Effector memory CD4-positive, alpha-beta T cell (primary cell): ENCODE measurements around the gene SHC4.

Source experiments
- DNase-seq, 3 donors: peaks; one replicate each; pipeline ENCODE4 v3.0.0-alpha.2; 2020
- H3K27ac ChIP-seq: 2 replicates; pipeline ENCODE4 v1.7.0; 2013; ENCODE audit warnings: mild to moderate bottlenecking, low read length, moderate library complexity; ENCODE audit not compliant: insufficient read depth, poor library complexity, severe bottlenecking
- H3K27me3 ChIP-seq: replicated peaks from 2 replicates; pipeline ENCODE4 v1.7.0; 2013; ENCODE audit warnings: mild to moderate bottlenecking, low read length; ENCODE audit not compliant: insufficient read depth, control insufficient read depth, poor library complexity, severe bottlenecking
- H3K36me3 ChIP-seq: 2 replicates; pipeline ENCODE4 v1.7.0; 2013; ENCODE audit warnings: mild to moderate bottlenecking, low read length, moderate library complexity; ENCODE audit not compliant: control insufficient read depth, insufficient read depth
- H3K4me1 ChIP-seq: 2 replicates; pipeline ENCODE4 v1.7.0; 2013; ENCODE audit warnings: low read length, mild to moderate bottlenecking; ENCODE audit not compliant: control insufficient read depth, insufficient read depth, poor library complexity, severe bottlenecking
- H3K4me3 ChIP-seq: 2 replicates; pipeline ENCODE4 v1.7.0; 2013; ENCODE audit warnings: low read length, low read depth, mild to moderate bottlenecking; ENCODE audit not compliant: insufficient read depth, poor library complexity, severe bottlenecking
- H3K9me3 ChIP-seq: 2 replicates; pipeline ENCODE4 v1.7.0; 2013; ENCODE audit warnings: mild to moderate bottlenecking, low read length, moderate library complexity; ENCODE audit not compliant: control insufficient read depth

SHC4 gene

DNA sequence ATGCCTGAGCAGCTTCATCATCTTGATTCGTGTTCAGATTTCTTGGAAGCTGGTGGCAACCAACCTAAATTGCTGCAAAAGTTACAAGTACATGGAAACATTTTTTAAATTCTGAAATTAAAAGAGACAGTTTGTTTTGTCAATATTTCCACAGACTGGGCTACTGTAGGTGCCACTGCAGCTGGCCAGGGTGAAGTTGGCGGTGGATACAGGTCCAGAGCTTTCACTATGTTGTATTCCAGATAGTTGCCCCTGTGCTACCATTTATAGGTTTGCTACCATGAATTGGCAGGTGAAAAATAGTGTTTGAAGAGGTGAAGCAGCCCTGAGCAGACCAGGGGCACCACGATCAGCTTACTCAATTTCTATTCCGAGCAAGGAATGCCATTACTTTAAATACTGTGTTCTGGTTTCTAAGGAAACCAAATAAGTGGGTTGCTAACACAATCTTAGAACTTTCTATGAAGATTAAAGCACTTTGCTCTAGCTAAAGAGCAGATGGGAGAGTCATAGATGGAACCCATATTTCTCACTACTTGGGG is 21.2 kb upstream of the SHC4 start:
- H3K4me1 ChIP-seq: no peaks in the 10 kb centered on the region
- H3K36me3 ChIP-seq: no peaks in the 10 kb centered on the region
- H3K27ac ChIP-seq: no peak overlapping the region
- no peak overlapping the region for H3K4me3 ChIP-seq
- no peaks in the 10 kb centered on the region for H3K9me3 ChIP-seq
- no peaks in the 10 kb centered on the region for H3K27me3 ChIP-seq
- DNase-seq: no peak

DNA sequence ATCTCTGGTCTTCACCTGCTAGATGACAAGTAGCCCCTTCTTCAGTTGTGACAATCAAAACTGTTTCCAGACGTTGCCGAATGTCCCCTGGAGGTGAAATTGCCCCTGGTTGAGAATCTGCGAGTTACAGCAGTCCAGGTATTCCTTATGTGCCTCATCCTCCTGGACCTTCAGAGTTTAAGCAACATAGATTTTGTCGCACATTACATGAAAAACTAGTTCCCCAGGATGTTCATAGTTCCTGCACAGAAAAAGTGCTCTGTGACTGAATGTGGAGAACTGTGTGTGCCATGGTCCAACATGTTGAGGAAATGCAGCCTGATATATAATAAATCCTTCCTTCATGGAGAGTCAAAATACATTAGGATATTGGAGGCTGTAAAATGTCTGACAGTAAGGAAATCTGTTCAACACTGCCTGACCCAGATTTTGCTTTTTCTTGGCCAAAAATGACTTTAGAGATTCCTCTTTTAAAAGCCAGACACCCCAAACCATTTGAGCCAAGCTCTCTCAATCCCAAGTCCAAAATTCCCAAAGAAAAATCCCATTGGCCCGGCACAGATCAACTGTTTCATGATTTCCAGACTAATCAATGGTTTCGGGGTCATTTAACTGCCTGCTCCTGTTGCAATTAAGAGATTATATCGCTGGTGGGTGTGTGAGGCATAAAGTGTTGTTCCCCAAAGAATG is 20.4 kb upstream of the SHC4 start:
- Histone ChIP-seq H3K9me3 (no peaks in the 10 kb centered on the region), H3K27ac (no peak overlapping the region)

DNA sequence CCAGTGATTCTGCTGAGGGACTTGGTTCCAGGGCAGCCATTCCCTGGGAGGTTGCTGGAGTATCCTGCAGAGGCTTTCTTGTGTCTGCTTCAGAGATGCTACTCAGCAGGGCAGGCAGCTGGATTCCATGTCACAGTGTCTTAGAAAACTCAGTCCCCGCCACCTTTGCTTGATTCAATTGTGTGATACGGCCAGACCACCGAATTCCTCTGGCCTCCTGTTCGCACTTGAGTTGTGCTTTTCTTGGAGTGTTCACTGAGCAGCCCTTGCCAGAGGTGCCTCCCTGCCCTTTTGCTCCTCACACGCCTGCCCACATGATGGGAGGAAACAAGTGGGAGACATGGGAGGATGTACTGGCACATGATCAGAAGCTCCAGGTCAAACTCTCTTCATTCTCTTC is 19.6 kb upstream of the SHC4 start:
- no peak overlapping the region for H3K4me3 ChIP-seq
- H3K27ac ChIP-seq: no peak overlapping the region
- H3K4me1 ChIP-seq: no peaks in the 10 kb centered on the region
- no peak for DNase-seq
- no peaks in the 10 kb centered on the region for H3K36me3 ChIP-seq
- no peaks in the 10 kb centered on the region for H3K27me3 ChIP-seq
- no peaks in the 10 kb centered on the region for H3K9me3 ChIP-seq

More for the DNA sequence above, 20.4 kb upstream of the SHC4 start:
- Histone ChIP-seq H3K4me1 (no peaks in the 10 kb centered on the region), H3K4me3 (no peak overlapping the region), H3K36me3 (no peaks in the 10 kb centered on the region), H3K27me3 (no peaks in the 10 kb centered on the region)
- no peak for DNase-seq

DNA sequence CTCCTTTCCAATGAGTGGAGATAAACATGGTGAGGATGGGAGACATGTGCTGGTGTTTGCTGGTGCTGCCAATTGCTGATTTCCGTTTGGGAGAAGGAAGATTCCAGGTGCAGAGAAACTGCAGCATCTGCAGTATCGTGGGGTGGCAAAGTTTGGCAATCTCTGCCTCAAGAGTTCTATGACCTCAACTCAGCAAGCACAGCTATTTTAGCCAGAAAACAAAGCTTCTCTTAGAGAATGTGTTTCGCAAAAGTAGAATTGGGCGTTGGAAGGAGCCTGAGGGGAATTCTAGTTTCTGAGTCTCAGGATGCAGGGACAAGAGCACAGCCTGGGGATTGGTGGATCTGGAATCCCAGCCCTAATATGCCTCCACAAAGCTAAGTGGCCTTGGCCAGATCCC is 18.2 kb upstream of the SHC4 start:
- H3K36me3 ChIP-seq: no peaks in the 10 kb centered on the region
- DNase-seq: no peak

DNA sequence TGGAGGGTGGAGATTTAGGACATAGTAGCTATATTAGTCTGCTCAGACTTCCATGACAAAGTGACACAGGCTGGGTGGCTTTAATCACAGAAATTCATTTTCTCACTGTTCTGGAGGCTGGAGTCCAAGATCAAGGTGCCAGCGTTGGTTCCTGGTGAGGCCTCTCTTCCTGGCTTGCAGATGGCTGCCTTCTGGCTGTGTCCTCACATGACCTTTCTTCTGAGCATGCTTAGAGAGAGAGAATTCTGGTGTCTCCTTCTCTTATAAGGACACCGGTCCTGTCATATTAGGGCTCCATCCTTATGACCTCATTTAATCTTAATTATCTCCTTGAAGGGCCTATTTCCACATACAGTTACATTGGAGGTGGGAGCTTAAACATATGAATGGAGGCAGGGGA is 14.9 kb upstream of the SHC4 start:
- Histone ChIP-seq H3K36me3 (no peaks in the 10 kb centered on the region), H3K4me3 (no peak overlapping the region), H3K27ac (no peak overlapping the region), H3K4me1 (peaks cover 8% of the 10 kb centered on the region), H3K9me3 (no peaks in the 10 kb centered on the region), H3K27me3 (no peaks in the 10 kb centered on the region)
- DNase-seq: no peak

More for the DNA sequence above, 18.2 kb upstream of the SHC4 start:
- no peaks in the 10 kb centered on the region for H3K4me1 ChIP-seq
- no peak overlapping the region for H3K27ac ChIP-seq
- H3K27me3 ChIP-seq: no peaks in the 10 kb centered on the region
- no peak overlapping the region for H3K4me3 ChIP-seq
- no peaks in the 10 kb centered on the region for H3K9me3 ChIP-seq

DNA sequence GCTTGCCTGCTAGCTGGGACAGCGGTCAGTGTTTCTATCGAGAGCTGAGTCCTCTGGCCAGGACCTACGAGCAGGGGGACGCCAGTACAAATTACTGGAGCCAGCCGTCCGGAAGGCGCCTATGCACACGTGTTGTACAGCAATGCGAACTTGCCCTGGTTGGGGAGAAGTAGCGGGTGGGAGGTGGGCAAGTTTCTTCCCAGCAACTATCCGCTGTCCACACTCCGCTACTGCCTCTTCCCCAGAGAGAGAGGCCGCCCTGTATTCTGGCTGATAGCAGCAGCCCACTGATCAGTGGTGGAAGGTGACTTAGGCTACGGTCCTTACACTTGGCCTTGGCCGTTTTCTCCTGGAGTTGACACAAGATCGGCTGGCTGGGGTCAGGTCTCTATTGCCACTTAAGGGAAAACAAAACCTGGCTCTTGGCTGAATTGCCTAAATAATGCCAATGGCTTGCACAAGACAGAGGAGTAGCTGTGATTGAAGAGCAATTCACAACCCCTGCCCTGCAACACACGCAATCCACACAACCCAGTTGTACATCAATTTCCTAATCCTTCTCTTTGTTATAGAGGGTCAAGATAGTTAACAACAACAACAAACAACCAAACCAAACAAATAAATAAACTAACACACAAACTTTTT is 12.8 kb upstream of the SHC4 start:
- H3K4me3 ChIP-seq: no peak overlapping the region
- no peak for DNase-seq
- H3K36me3 ChIP-seq: no peaks in the 10 kb centered on the region
- H3K27ac ChIP-seq: no peak overlapping the region
- H3K4me1 ChIP-seq: peaks cover 8% of the 10 kb centered on the region
- no peaks in the 10 kb centered on the region for H3K27me3 ChIP-seq
- H3K9me3 ChIP-seq: no peaks in the 10 kb centered on the region

DNA sequence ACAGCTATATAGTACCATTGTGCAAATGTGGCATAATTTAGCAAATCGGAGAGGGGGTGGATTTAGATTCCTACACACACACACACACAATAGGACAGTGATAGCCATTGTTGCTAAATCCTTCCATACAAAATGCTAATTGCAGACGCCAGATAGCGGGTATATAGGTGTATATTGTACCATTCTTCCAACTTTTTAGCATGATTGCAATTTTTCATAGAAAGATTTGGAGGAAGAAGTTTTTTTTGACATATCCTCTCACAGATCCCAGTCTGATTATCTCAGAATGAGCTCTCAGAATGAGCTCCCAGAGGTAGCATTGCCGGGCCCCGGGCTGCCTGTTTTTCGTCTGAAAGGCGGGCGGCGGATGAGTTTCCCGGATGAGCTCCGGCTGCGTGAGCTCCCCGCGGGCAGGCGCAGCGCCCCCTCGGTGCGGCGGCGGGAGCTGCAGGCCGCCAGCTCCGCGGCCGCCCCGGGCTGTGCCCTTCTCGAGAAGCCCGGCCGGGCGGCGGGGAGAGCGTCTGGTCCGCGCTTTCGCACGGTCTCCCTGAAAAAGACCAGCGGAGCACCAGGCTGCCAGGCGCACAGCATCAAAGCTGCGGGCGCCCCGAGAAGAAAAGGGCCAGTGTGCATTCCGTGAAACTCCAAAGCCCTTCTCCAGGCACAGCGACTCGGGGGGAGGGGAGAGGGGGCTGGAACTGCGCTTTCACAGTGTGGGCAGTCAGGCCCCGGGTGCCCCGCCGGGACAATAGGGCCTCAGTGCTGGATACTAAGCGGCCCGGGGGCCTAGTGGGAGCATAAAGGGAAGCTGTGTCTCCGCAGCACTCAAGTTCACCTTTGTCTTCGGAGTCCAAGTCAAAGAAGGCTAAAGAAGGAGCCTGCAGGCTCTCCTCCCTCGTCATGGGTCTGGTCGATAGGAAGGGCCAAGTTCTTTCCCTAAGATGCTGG is 12.0 kb upstream of the SHC4 start:
- Histone ChIP-seq H3K4me3 (peak overlapping the region; percentile 45), H3K9me3 (no peaks in the 10 kb centered on the region), H3K36me3 (no peaks in the 10 kb centered on the region), H3K27ac (no peak overlapping the region), H3K4me1 (peaks cover 8% of the 10 kb centered on the region), H3K27me3 (no peaks in the 10 kb centered on the region)
- DNase-seq: peak; percentile 20 to 42 (median 37)

DNA sequence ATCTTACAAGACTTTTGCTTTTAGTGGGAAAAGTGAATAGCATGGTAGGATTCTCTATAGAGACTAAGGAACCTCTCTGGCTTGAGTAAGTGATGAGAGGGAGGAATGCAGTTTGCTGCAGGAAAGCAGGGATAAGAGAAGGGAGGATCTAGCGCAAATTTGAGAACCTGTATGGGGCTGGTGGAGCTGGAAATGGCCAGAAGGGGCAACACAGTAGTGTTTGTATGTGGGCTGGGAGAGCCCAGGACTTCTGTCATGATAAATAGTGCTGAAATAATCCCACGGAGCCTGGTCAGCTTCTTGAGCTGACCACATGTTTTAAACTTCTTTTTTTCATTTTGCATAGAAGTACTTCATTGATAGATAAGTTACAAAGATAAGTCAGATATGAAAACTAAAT is 11.2 kb upstream of the SHC4 start:
- Histone ChIP-seq H3K36me3 (no peaks in the 10 kb centered on the region), H3K27me3 (no peaks in the 10 kb centered on the region), H3K9me3 (no peaks in the 10 kb centered on the region), H3K4me3 (no peak overlapping the region), H3K4me1 (peaks cover 8% of the 10 kb centered on the region), H3K27ac (no peak overlapping the region)
- no peak for DNase-seq

DNA sequence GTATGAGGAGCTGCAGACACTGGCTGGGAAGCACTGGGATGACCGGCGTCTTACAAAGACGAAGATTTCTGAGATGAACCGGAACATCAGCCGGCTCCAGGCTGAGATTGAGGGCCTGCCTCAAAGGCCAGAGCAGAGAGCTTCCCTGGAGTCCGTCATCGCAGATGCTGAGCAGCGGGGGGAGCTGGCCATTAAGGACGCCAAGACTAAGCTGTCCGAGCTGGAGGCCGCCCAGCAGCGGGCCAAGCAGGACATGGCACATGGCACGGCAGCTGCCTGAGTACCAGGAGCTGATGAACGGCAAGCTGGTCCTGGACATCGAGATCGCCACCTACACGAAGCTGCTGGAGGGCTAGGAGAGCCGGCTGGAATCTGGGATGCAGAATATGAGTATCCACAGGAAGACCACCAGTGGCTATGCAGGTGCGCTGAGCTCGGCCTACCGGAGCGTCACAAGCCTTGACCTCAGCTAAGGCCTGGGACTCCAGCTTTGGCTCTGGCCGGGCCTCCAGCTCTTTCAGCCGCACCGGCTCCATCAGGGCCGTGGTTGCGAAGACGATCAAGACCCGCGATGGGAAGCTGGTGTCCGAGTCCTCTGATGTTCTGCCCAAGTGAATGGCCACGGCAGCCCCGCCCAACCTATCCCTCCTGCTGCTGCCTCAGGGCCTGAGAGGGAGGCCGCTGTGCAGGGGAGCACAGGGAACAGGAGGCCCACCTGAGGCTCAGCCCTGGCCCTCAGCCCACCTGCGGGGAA is 9.2 kb upstream of the SHC4 start:
- no peak for DNase-seq
- no peak overlapping the region for H3K27ac ChIP-seq
- H3K4me3 ChIP-seq: no peak overlapping the region
- H3K4me1 ChIP-seq: peaks cover 8% of the 10 kb centered on the region
- H3K36me3 ChIP-seq: no peaks in the 10 kb centered on the region
- H3K27me3 ChIP-seq: no peaks in the 10 kb centered on the region
- no peaks in the 10 kb centered on the region for H3K9me3 ChIP-seq
